HCT116 (cell line): ENCODE measurements around the gene ALDH1L1.

ENCODE experiments used
- CTCF ChIP-seq, 3 experiments: fragments of 200-600 bp in 1 of 3; sonication (generic) in 1 of 3; IDR thresholded peaks in 2 of 3; conservative IDR thresholded peaks in 1 of 3; 2 replicates each; pipeline ENCODE4 v1.5.1; 2012 to 2017; ENCODE audit warnings: low read depth in 2 of 3, low read length in 2 of 3, antibody characterized with exemption in 1 of 3, borderline replicate concordance in 1 of 3, control low read depth in 1 of 3, mild to moderate bottlenecking in 1 of 3, mixed read lengths in 1 of 3, mixed run types in 1 of 3, moderate library complexity in 1 of 3; ENCODE audit not compliant: insufficient read depth in 1 of 3
- EZH2 ChIP-seq: fragments of 200-600 bp; sonication (generic); IDR thresholded peaks from 2 replicates; pipeline ENCODE4 v1.6.1; 2017; ENCODE audit warnings: antibody characterized with exemption, mixed run types
- POLR2A ChIP-seq: IDR thresholded peaks from 2 replicates; pipeline ENCODE4 v1.7.0; 2011; ENCODE audit warnings: borderline replicate concordance; ENCODE audit not compliant: insufficient read depth, insufficient read length; ENCODE audit errors: extremely low read depth
- POLR2AphosphoS5 ChIP-seq: IDR thresholded peaks from 2 replicates; pipeline ENCODE4 v1.6.1; 2011; ENCODE audit warnings: mild to moderate bottlenecking, low read depth, low read length, moderate library complexity
- SIN3A ChIP-seq: IDR thresholded peaks from 2 replicates; pipeline ENCODE4 v1.6.1; 2012; ENCODE audit warnings: low read depth

- TF ChIP-seq POLR2A = no peak
- no peak for TF ChIP-seq EZH2
- no peak for TF ChIP-seq POLR2AphosphoS5
- TF ChIP-seq CTCF (IDR thresholded peaks at IDR 0.05 in 2 of 3, conservative IDR thresholded peaks at IDR 0.05 in 1 of 3; ENCODE audit: borderline replicate concordance in 1 of 3, insufficient read depth in 1 of 3, low read depth in 2 of 3, low read length in 2 of 3) = no peak
- no peak for TF ChIP-seq SIN3A
Measured at GRCh38 chr3:126146525-126147146, 33.8 kb downstream of the ALDH1L1 start.
